Natural killer cell (primary cell): ENCODE measurements around the gene ACTL10. TPM values are rescaled to one million over a fixed set of nuclear protein-coding genes. Genes with fewer than 3 reads are reported as not detected.

Experiments
- ATAC-seq, 3 donors: fragments of 150-1000 bp in 2 of 3; fragments of 200-7000 bp in 1 of 3; cut with Tn5 transposase; 1 replicate in 1 of 3; 2 replicates in 2 of 3; pipeline ENCODE4 v1.10.0; 2021; ENCODE audit warnings: mild to moderate bottlenecking in 2 of 3, moderate library complexity in 2 of 3
- DNase-seq, 2 donors: peaks; one replicate each; pipeline versions ENCODE4 v3.0.0 to v3.0.0-alpha.2; 2013 to 2021; ENCODE audit warnings: mixed read lengths in 1 of 2
- H3K27ac ChIP-seq: one replicate; pipeline ENCODE4 v1.5.1; 2013; ENCODE audit warnings: mild to moderate bottlenecking, low read length
- H3K27me3 ChIP-seq: one replicate; pipeline ENCODE4 v1.6.1; 2013; ENCODE audit warnings: low read length; ENCODE audit not compliant: control insufficient read depth, insufficient read depth
- H3K36me3 ChIP-seq: one replicate; pipeline ENCODE4 v1.6.1; 2013; ENCODE audit warnings: low read length; ENCODE audit not compliant: control insufficient read depth, insufficient read depth
- H3K4me1 ChIP-seq: one replicate; pipeline ENCODE4 v1.6.1; 2013; ENCODE audit warnings: low read length; ENCODE audit not compliant: control insufficient read depth, insufficient read depth
- H3K4me3 ChIP-seq: one replicate; pipeline ENCODE4 v1.5.1; 2013; ENCODE audit warnings: low read length
- H3K9me3 ChIP-seq: one replicate; pipeline ENCODE4 v1.6.1; 2013; ENCODE audit warnings: low read length; ENCODE audit not compliant: control insufficient read depth, insufficient read depth
- H3K27ac Mint-ChIP-seq, 2 donors: one replicate each; pipeline ENCODE4 v1.8.0; 2022; ENCODE audit warnings: mild to moderate bottlenecking in 2 of 2, mixed read lengths in 2 of 2, moderate library complexity in 1 of 2
- H3K27me3 Mint-ChIP-seq, 2 donors: one replicate each; pipeline ENCODE4 v1.8.0; 2022; ENCODE audit warnings: low read depth in 2 of 2, mixed read lengths in 2 of 2
- H3K36me3 Mint-ChIP-seq: one replicate; pipeline ENCODE4 v1.8.0; 2022; ENCODE audit warnings: mixed read lengths
- H3K4me1 Mint-ChIP-seq, 2 donors: one replicate each; pipeline ENCODE4 v1.8.0; 2022; ENCODE audit warnings: mixed read lengths in 2 of 2
- H3K4me3 Mint-ChIP-seq: one replicate; pipeline ENCODE4 v1.8.0; 2022; ENCODE audit warnings: mild to moderate bottlenecking, moderate library complexity, mixed read lengths
- H3K9me3 Mint-ChIP-seq, 2 donors: one replicate each; pipeline ENCODE4 v1.8.0; 2022; ENCODE audit warnings: mixed read lengths in 2 of 2
- CTCF ChIP-seq: fragments of 200-600 bp; IDR thresholded peaks from one replicate; pipeline ENCODE4 v1.8.0; 2022; ENCODE audit warnings: antibody characterized with exemption
- WGBS: methylation state at CpG from one replicate; pipeline ENCODE4 v1.1.7; 2013; ENCODE audit warnings: missing lambda C conversion rate; ENCODE audit not compliant: insufficient coverage; 5-methylcytosine and 5-hydroxymethylcytosine counted together
- intact Hi-C: fragments of 100-400 bp; cut with micrococcal nuclease; formaldehyde crosslinking; loops from one replicate; pipeline ENCODE4 v1.14.2; 2022
- total RNA-seq, 4 donors: library from RNA; stranded (reverse); fragments of 120-200 nt in 1 of 4; gene quantifications; one replicate each; pipeline versions ENCODE4 v1.2.3 to v1.2.4, GENCODE V29; 2013 to 2022

Gene ACTL10
- total RNA-seq, 3 donors from 2014 or later (not counting 1 experiment from before 2014, with no cell fraction given) = 0.80 to 2.2 (median 1.1) TPM

DNA sequence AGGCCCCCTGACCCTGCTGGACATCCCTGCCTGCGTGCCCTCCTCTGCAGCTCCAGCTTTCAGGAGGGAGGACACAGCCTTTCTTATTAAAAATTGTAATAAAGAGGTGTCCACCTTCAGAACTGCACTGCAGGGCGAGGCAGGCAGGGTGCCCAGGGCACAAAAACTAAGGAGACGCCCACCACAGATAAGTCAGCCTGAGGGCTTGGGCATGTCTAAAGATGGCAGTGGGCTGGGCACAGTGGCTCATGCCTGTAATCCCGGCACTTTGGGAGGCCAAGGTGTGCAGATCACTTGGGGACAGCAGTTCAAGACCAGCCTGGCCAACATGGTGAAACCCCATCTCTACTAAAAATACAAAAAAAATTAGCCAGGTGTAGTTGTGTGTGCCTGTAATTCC, 11.6 kb upstream of the ACTL10 start:
- H3K9me3 ChIP-seq = no peaks in the 10 kb centered on the region
- Mint-ChIP-seq H3K4me3 (no peak overlapping the region), H3K27ac (no peak overlapping the region), H3K27me3 (no peaks in the 10 kb centered on the region), H3K9me3 (no peaks in the 10 kb centered on the region), H3K36me3 (no peaks in the 10 kb centered on the region), H3K4me1 (peaks cover 0 to 5% of the 10 kb centered on the region in 2 donors)
- H3K4me3 ChIP-seq = no peak overlapping the region
- ATAC-seq (no peak), DNase-seq (no peak)
- WGBS = 96% methylated on average over 4 of the region's 4 CpGs
- no peak overlapping the region for H3K27ac ChIP-seq
- H3K4me1 ChIP-seq = no peaks in the 10 kb centered on the region
- TF ChIP-seq CTCF = no peak
- intact Hi-C loops = no loop called here
- no peaks in the 10 kb centered on the region for H3K27me3 ChIP-seq
- H3K36me3 ChIP-seq = no peaks in the 10 kb centered on the region

DNA sequence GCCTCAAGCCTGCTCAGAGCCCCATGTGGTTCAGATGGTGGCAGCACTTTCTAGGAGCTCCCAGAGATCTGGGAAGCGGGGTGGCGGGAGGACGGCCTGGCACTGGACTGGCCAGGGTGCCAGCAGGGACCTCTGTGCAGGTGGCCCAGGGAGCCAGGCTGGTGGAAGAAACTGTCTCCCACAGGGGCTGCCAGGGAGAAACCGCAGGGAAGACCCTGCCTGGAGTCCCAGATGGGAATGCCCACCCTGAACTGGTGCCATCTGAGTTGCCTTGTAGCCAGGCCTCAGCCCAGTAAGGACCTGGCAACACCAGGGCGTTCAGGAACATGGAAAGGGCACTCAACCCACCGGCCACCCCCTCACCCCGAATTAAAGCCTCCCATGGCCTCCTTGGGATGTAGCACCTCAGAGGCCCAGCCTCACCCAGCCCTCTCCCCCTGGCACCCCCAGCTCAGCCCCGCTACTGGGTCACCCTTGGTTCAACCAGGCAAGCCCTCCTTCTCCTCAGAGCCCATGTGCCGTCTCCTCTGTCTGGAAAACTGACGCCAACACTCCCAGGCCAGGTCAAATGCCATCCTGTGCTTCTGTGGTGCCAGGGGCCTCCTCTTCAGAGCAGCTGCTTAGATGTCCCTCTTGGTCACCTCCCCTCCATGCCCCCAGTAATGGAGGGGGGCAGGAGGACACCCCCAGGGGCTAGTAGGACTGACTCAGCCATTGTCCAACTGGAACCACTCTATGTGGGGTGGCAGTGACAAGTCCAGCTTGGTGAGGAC, 10.5 kb upstream of the ACTL10 start:
- TF ChIP-seq CTCF = no peak
- no peak overlapping the region for H3K4me3 Mint-ChIP-seq
- H3K27me3 ChIP-seq = no peaks in the 10 kb centered on the region
- no peaks in the 10 kb centered on the region for H3K9me3 ChIP-seq
- no peak overlapping the region for H3K4me3 ChIP-seq
- 96% methylated on average over 10 of the region's 10 CpGs for WGBS
- H3K27me3 Mint-ChIP-seq = no peaks in the 10 kb centered on the region
- H3K36me3 ChIP-seq = no peaks in the 10 kb centered on the region
- no peak overlapping the region for H3K27ac ChIP-seq
- intact Hi-C loops = no loop called here
- H3K27ac Mint-ChIP-seq = no peak overlapping the region
- DNase-seq = no peak
- no peak for ATAC-seq
- H3K4me1 Mint-ChIP-seq = peaks cover 0 to 5% of the 10 kb centered on the region in 2 donors
- no peaks in the 10 kb centered on the region for H3K36me3 Mint-ChIP-seq
- no peaks in the 10 kb centered on the region for H3K4me1 ChIP-seq
- H3K9me3 Mint-ChIP-seq = no peaks in the 10 kb centered on the region

DNA sequence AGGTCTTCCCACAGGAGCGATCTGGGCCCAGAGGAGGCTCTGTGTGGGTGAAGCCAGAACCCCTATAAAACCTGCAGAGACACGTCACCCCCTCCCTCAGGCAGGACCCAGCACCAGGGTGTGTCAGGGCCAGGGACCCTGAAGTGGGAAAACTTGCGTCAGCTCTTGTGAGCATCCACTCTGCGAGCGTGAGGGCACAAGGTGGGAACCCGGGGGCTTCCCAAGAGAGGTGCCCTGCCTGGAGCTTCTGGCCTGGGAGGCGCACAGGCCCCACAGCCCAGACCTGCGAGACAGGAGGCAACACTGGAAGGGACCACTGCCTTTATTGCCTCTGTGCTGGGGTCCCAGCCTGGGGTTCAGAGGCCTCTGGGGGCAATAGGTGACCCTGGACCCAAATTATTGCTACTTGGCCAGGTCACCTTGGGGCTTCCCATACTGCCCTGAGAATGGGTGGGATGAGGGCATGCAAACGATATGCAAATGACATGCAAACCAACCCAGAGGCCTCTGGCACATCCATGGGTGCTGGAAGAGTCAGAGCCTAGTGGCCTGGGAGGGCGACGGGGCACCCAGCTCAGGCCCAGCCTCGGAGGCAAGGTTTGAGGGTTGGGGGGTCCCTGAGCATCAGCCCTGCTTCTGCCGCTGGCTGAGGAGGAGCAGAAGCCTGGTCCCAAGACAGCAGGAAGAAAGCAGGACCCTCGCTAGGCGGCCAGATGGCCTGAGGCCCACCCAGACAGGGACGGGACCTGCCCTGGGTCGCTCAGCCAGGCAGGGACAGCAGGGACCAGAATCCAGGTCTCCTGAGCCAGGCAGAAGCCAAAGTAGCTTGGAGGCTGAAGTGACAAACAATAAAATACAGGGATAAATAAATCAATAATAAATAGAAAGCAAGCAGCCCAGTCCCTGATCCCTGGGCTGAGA, 9.7 kb upstream of the ACTL10 start:
- H3K4me3 Mint-ChIP-seq = no peak overlapping the region
- Histone ChIP-seq H3K27me3 (no peaks in the 10 kb centered on the region), H3K27ac (no peak overlapping the region), H3K4me3 (no peak overlapping the region), H3K36me3 (no peaks in the 10 kb centered on the region), H3K4me1 (no peaks in the 10 kb centered on the region), H3K9me3 (no peaks in the 10 kb centered on the region)
- ATAC-seq (no peak), DNase-seq (no peak)
- H3K36me3 Mint-ChIP-seq = no peaks in the 10 kb centered on the region
- H3K4me1 Mint-ChIP-seq = peaks cover 0 to 5% of the 10 kb centered on the region in 2 donors
- no peak overlapping the region for H3K27ac Mint-ChIP-seq
- TF ChIP-seq CTCF = no peak
- no peaks in the 10 kb centered on the region for H3K27me3 Mint-ChIP-seq
- intact Hi-C loops = no loop called here
- WGBS = 94% methylated on average over 17 of the region's 17 CpGs
- no peaks in the 10 kb centered on the region for H3K9me3 Mint-ChIP-seq
